ENCODE data around the gene SLCO2B1. TPM values are rescaled to one million over a fixed set of nuclear protein-coding genes. Genes with fewer than 3 reads are reported as not detected.
A peak's percentile ranks its signal among the peaks of the same experiment; 100 is the strongest.

SLCO2B1 gene
- total and polyA plus RNA-seq, 2 of the 8 experiments (the other 6 are each of a cell fraction or from before 2014, with no cell fraction given), result 0.03 TPM; not detected in 1

GRCh38 chr11:75241906-75242644 is 91.2 kb downstream of the SLCO2B1 start (continued):
- no peak for TF ChIP-seq CHD7 (IDR thresholded peaks at IDR 0.05; ENCODE audit: insufficient replicate concordance, low read length)
- no peak for TF ChIP-seq CTCF (IDR thresholded peaks at IDR 0.05; ENCODE audit: control extremely low read depth in 1 of 3, insufficient read depth in 1 of 3, low read depth in 1 of 3, low read length in 3 of 3)
- TF ChIP-seq SP1 (IDR thresholded peaks at IDR 0.05; ENCODE audit: low read depth, low read length), result no peak
- TF ChIP-seq SUZ12 (IDR thresholded peaks at IDR 0.05; ENCODE audit: low read length), result peak; percentile 67
- peak; percentile 8; the same call in 1 of the 2 replicates for TF ChIP-seq RBBP5 (IDR thresholded peaks at IDR 0.05; ENCODE audit: borderline replicate concordance, low read depth, low read length)
- TF ChIP-seq SP2 (IDR thresholded peaks at IDR 0.05; ENCODE audit: low read length), result no peak
- no peak for TF ChIP-seq POU5F1 (IDR thresholded peaks at IDR 0.05; ENCODE audit: low read depth, low read length)
- TF ChIP-seq KDM1A (IDR thresholded peaks at IDR 0.05; ENCODE audit: borderline replicate concordance, low read length), result no peak

Data from H1 (cell line).